AG10803 (cell line): Measurements from ENCODE around the gene RBKS.

Experiments
- DNase-seq: peaks from one replicate; pipeline ENCODE4 v3.0.0; 2010; ENCODE audit warnings: low read depth
- H3K4me3 ChIP-seq: 2 replicates; pipeline ENCODE4 v1.5.1; 2011; ENCODE audit warnings: mild to moderate bottlenecking, low read length, control low read depth
- TF ChIP-seq, protein P1 (sequence below): conservative IDR thresholded peaks from 2 replicates; pipeline ENCODE4 v1.5.1; 2011; ENCODE audit warnings: mild to moderate bottlenecking, low read length, control low read depth, inconsistent platforms

RBKS gene

DNA sequence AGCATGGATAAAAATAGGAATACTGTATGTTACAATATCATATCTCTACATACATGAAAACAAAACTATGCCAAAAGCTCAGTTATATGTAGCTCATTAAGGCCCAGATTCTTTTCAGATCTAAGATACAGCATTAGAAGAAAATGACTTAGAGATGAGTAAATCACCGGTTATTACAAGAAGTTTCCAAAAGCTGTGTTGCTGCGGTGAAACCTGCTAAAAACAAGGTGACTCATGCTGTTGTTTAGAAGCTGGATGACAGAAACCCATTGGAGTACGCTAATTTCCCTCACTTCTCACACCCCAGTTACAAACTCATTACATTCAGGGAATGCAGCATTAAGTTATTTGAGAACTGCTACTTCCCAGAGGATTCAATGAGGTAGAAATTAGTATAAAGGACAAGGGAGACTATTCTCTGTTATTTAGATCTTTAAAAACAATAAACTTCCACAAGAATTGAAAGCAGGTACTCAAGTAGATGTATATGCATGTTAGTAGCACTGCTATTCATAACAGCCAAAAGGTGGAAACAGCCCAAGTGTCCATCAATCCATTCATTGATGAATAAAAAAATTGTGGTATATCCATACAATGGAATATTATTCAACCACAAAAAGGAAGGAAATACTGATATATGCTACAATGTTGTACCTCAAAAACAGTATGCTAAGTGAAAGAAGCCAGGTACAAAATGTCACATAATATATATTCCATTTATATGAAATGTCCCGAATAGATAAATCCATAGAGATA, 32.6 kb downstream of the RBKS start:
- H3K4me3 ChIP-seq: no peak overlapping the region
- peak; percentile 75 for DNase-seq
- TF ChIP-seq, protein P1, sequence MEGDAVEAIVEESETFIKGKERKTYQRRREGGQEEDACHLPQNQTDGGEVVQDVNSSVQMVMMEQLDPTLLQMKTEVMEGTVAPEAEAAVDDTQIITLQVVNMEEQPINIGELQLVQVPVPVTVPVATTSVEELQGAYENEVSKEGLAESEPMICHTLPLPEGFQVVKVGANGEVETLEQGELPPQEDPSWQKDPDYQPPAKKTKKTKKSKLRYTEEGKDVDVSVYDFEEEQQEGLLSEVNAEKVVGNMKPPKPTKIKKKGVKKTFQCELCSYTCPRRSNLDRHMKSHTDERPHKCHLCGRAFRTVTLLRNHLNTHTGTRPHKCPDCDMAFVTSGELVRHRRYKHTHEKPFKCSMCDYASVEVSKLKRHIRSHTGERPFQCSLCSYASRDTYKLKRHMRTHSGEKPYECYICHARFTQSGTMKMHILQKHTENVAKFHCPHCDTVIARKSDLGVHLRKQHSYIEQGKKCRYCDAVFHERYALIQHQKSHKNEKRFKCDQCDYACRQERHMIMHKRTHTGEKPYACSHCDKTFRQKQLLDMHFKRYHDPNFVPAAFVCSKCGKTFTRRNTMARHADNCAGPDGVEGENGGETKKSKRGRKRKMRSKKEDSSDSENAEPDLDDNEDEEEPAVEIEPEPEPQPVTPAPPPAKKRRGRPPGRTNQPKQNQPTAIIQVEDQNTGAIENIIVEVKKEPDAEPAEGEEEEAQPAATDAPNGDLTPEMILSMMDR: no peak

GRCh38 chr2:27856956-27857355, 33.2 kb downstream of the RBKS start:
- TF ChIP-seq, protein P1: no peak

GRCh38 chr2:27856386-27856785, 33.8 kb downstream of the RBKS start:
- H3K4me3 ChIP-seq: no peak overlapping the region
- TF ChIP-seq, protein P1: no peak
- DNase-seq: no peak

More at GRCh38 chr2:27856956-27857355, 33.2 kb downstream of the RBKS start:
- no peak overlapping the region for H3K4me3 ChIP-seq
- no peak for DNase-seq

DNA sequence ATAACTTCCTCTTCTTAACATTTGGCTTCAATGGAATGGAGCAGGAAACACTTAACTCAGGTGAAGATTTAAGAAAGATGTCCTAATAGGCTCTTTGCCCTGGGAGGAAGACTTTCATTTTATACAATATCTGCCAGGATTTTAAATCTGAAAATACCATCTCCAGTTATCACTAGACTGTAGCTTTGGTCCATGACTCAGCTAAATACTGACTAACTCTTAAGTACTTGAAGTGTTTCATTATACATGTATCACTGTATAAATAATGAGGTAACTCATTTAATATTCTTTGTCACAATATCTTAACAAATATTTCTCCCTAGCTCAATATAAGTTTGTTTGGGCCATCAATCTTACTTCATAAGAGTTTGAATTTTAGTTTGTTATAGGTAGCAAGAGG, 34.7 kb downstream of the RBKS start:
- TF ChIP-seq, protein P1: no peak
- DNase-seq: peak; percentile 60
- no peak overlapping the region for H3K4me3 ChIP-seq

- no peak overlapping the region for H3K4me3 ChIP-seq
- TF ChIP-seq, protein P1: no peak
- no peak for DNase-seq
These were observed 35.8 kb downstream of the RBKS start for GRCh38 chr2:27854229-27854862.

DNA sequence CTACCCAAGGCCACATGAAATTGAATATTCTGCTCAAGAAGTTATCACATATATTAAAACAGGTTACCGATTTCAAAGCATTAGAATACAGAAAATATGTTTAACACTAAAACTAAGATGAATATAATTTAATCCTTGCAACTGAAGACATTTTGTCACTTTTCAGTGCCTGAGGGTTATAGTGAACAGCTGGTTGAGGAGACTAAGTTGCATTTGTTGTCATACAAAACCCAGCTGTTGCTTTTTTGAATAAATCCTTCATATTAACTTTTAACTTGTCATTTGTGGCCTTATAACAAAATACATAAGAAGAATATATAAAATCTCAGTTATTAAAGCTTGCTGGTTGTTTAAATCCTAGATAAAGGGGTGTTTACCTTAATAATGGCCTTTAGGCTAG, 37.5 kb downstream of the RBKS start:
- H3K4me3 ChIP-seq: no peak overlapping the region
- no peak for DNase-seq
- TF ChIP-seq, protein P1: no peak

DNA sequence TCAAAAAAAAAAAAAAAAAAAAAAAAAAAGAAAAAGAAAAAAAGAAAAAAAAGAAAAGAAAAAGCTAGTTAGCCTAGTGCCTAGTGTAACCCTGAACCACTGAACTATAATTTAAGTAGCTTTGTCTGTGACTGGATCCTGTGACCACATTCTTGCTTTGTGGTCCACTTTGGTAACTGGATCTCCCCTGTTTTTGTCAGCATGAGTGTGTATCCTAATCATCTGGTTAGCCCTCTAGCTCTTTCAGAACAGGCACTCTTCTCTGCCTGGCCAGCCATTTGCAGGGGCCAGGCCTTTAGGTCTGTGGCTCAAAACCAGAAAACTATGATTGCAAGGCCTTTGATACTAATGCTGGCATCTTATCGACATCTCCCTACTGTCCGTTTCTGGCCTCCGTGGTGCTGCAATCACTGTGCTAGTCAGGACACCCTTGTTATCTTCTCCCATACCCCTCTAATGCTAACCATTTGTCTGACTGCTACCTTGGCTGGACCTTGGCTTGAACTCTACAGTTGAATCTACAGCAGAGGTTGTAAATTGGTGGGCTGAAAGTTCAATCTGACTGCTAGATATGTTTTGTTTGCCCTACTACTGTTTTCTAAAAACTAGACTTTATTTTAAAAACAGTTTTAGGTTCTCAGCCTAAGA, 40.5 kb downstream of the RBKS start:
- DNase-seq: no peak
- TF ChIP-seq, protein P1: no peak
- no peak overlapping the region for H3K4me3 ChIP-seq
